Astrocyte of the cerebellum (primary cell): ENCODE results near the gene DUS1L.

Experiments used
- DNase-seq: peaks from one replicate; pipeline ENCODE4 v3.0.0-alpha.2; 2011; ENCODE audit warnings: low read depth
- H3K4me3 ChIP-seq: 2 replicates; pipeline ENCODE4 v1.5.1; 2011; ENCODE audit warnings: mild to moderate bottlenecking, low read depth, low read length, moderate library complexity
- CTCF ChIP-seq: IDR thresholded peaks from 2 replicates; pipeline ENCODE4 v1.5.1; 2012; ENCODE audit warnings: low read length, low read depth, moderate library complexity, mild to moderate bottlenecking; ENCODE audit errors: missing control alignments
- in situ Hi-C: cut with HindIII; loops from 2 replicates; pipeline ENCODE4 v1.10.0; 2017; ENCODE audit warnings: low sequenced_read_pairs

The DUS1L gene

GRCh38 chr17:82065638-82066303, at the start of gene DUS1L:
Gene DUS1L, minus strand, starts transcription at chr17:82065804. Its CDS starts 745 bp downstream, at chr17:82065059.
- TF ChIP-seq CTCF = no peak
- DNase-seq = no peak
- in situ Hi-C loops = no loop called here
- peak within 1 kb of the TSS; percentile 80 for H3K4me3 ChIP-seq

GRCh38 chr17:82114872-82115271, 49.3 kb upstream of the DUS1L start:
- in situ Hi-C loops = no loop called here
- DNase-seq = no peak
- no peak for TF ChIP-seq CTCF
- H3K4me3 ChIP-seq = no peak overlapping the region

- no peak for DNase-seq
- no peak for TF ChIP-seq CTCF
- H3K4me3 ChIP-seq = no peak overlapping the region
- in situ Hi-C loops = no loop called here
Measured at GRCh38 chr17:82114447-82114846, 48.8 kb upstream of the DUS1L start.

GRCh38 chr17:82113941-82114340, 48.3 kb upstream of the DUS1L start:
- DNase-seq = no peak
- TF ChIP-seq CTCF = no peak
- H3K4me3 ChIP-seq = no peak overlapping the region
- in situ Hi-C loops = no loop called here

GRCh38 chr17:82113422-82113821, 47.8 kb upstream of the DUS1L start:
- DNase-seq = no peak
- in situ Hi-C loops = no loop called here
- H3K4me3 ChIP-seq = no peak overlapping the region
- no peak for TF ChIP-seq CTCF

- in situ Hi-C loops = no loop called here
- no peak for DNase-seq
- H3K4me3 ChIP-seq = no peak overlapping the region
- TF ChIP-seq CTCF = no peak
Measured at GRCh38 chr17:82112914-82113311, 47.3 kb upstream of the DUS1L start.
